ENCODE measurements around the gene TRIL.

TRIL gene

DNA sequence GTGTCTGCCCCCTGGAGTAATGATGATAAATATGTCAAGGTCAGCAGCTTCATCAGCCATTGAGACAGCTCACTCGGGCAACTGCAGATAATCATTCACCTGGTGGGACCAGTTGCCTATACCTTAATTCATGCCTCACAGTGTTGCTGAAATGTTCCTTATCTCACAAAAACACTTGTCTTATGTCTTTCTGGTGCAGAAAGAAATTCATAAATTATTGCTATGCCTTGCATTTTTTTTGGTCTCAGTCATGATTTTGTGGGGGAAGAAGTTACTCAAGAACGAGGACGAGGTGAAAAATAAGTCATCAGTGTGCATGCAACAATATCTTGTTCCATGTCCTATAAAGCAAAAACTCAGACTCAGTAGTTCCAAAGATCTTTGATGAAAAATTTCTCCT is 16.0 kb downstream of the TRIL start:
- no peak overlapping the region for H2BK12ac ChIP-seq (ENCODE audit: low read length)

DNA sequence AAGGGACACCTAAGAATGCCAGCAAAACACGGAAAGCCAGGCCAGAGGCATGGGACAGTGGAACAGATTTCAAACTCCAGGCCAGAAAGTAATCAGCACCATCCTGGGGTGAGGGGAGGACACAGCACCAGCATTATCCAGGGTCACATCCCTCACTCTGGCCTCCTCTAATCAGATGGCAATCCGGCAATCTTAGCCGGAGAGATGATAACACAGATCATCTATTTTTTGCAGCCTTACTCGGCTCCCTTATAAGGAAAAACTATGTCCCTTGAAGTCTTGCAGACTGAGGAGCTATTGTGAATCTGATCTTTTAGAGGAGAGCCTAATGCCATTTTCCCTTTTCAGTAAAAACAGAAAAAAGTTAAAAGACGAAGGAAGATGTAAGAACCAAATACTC is 16.5 kb downstream of the TRIL start:
- Histone ChIP-seq H2BK15ac (ENCODE audit: low read length) (no peak overlapping the region), H4K8ac (ENCODE audit: low read depth, low read length) (no peak overlapping the region), H3K27me3 (ENCODE audit: control insufficient read depth in 3 of 3, insufficient read depth in 3 of 3, low read depth in 1 of 3, low read length in 3 of 3) (no peaks in the 10 kb centered on the region), H3K4me2 (ENCODE audit: insufficient read depth, low read length, poor library complexity, severe bottlenecking) (no peak overlapping the region), H3K27ac (replicated peaks; ENCODE audit: low read length) (no peak overlapping the region), H2BK12ac (ENCODE audit: low read length) (no peak overlapping the region), H2BK5ac (ENCODE audit: low read length) (no peak overlapping the region), H3K4me3 (ENCODE audit: low read length in 2 of 2) (peak overlapping the region in 1 of 2 donors; percentile 43), H3K18ac (ENCODE audit: low read length) (no peak overlapping the region), H3K36me3 (replicated peaks in 1 of 2; ENCODE audit: control insufficient read depth in 2 of 2, insufficient read depth in 2 of 2, low read length in 2 of 2) (no peaks in the 10 kb centered on the region), H3K4me1 (ENCODE audit: control insufficient read depth in 2 of 2, insufficient read depth in 1 of 2, low read depth in 1 of 2, low read length in 2 of 2) (peaks cover 2 to 18% of the 10 kb centered on the region in 2 donors), H2AFZ (ENCODE audit: low read length) (peak overlapping the region; percentile 9), H3K79me1 (ENCODE audit: low read depth, low read length) (no peaks in the 10 kb centered on the region), H2BK120ac (ENCODE audit: low read depth, low read length) (no peak overlapping the region), H4K91ac (ENCODE audit: low read depth, low read length, poor library complexity) (no peak overlapping the region), H2AK5ac (ENCODE audit: low read depth, low read length) (no peak overlapping the region), H3K23ac (ENCODE audit: low read depth, low read length, poor library complexity) (no peak overlapping the region), H3K4ac (ENCODE audit: low read length) (no peak overlapping the region), H3K9ac (ENCODE audit: low read depth, low read length, poor library complexity) (no peak overlapping the region), H3K14ac (ENCODE audit: low read length) (no peak overlapping the region), H3K9me3 (replicated peaks in 1 of 2; ENCODE audit: control insufficient read depth in 2 of 2, insufficient read depth in 1 of 2, low read depth in 1 of 2, low read length in 2 of 2) (peaks cover 0 to under 1% of the 10 kb centered on the region in 2 donors)
- WGBS, 2 donors (ENCODE audit: extremely low coverage in 2 of 2, insufficient read length in 2 of 2, insufficient replicate concordance in 1 of 2) = no CpG with 5 or more reads among the region's 5 CpGs
- DNase-seq (ENCODE audit: low spot score) = no peak

More for the DNA sequence above, 16.0 kb downstream of the TRIL start:
- peaks cover 0 to 1% of the 10 kb centered on the region in 2 donors for H3K9me3 ChIP-seq (replicated peaks in 1 of 2; ENCODE audit: control insufficient read depth in 2 of 2, insufficient read depth in 1 of 2, low read depth in 1 of 2, low read length in 2 of 2)
- no peaks in the 10 kb centered on the region for H3K27me3 ChIP-seq (ENCODE audit: control insufficient read depth in 3 of 3, insufficient read depth in 3 of 3, low read depth in 1 of 3, low read length in 3 of 3)
- H4K91ac ChIP-seq (ENCODE audit: low read depth, low read length, poor library complexity) = no peak overlapping the region
- no peaks in the 10 kb centered on the region for H3K36me3 ChIP-seq (replicated peaks in 1 of 2; ENCODE audit: control insufficient read depth in 2 of 2, insufficient read depth in 2 of 2, low read length in 2 of 2)
- H3K14ac ChIP-seq (ENCODE audit: low read length) = no peak overlapping the region
- no peak for DNase-seq (ENCODE audit: low spot score)
- H2BK5ac ChIP-seq (ENCODE audit: low read length) = no peak overlapping the region
- H4K8ac ChIP-seq (ENCODE audit: low read depth, low read length) = no peak overlapping the region
- H3K23ac ChIP-seq (ENCODE audit: low read depth, low read length, poor library complexity) = no peak overlapping the region
- H2AFZ ChIP-seq (ENCODE audit: low read length) = no peak overlapping the region
- no peak overlapping the region for H3K27ac ChIP-seq (replicated peaks; ENCODE audit: low read length)
- no peak overlapping the region for H2BK15ac ChIP-seq (ENCODE audit: low read length)
- no peak overlapping the region for H3K4me2 ChIP-seq (ENCODE audit: insufficient read depth, low read length, poor library complexity, severe bottlenecking)
- WGBS, 2 donors (ENCODE audit: extremely low coverage in 2 of 2, insufficient read length in 2 of 2, insufficient replicate concordance in 1 of 2) = no CpG with 5 or more reads among the region's 3 CpGs
- H3K18ac ChIP-seq (ENCODE audit: low read length) = no peak overlapping the region
- H3K79me1 ChIP-seq (ENCODE audit: low read depth, low read length) = no peaks in the 10 kb centered on the region
- H3K4me1 ChIP-seq (ENCODE audit: control insufficient read depth in 2 of 2, insufficient read depth in 1 of 2, low read depth in 1 of 2, low read length in 2 of 2) = peaks cover 2 to 18% of the 10 kb centered on the region in 2 donors
- H3K9ac ChIP-seq (ENCODE audit: low read depth, low read length, poor library complexity) = no peak overlapping the region
- no peak overlapping the region for H3K4me3 ChIP-seq (ENCODE audit: low read length in 2 of 2)
- no peak overlapping the region for H3K4ac ChIP-seq (ENCODE audit: low read length)
- no peak overlapping the region for H2AK5ac ChIP-seq (ENCODE audit: low read depth, low read length)
- H2BK120ac ChIP-seq (ENCODE audit: low read depth, low read length) = no peak overlapping the region

GRCh38 chr7:28940741-28941384 is 17.3 kb downstream of the TRIL start:
- Histone ChIP-seq H3K9ac (ENCODE audit: low read depth, low read length, poor library complexity) (no peak overlapping the region), H4K8ac (ENCODE audit: low read depth, low read length) (no peak overlapping the region), H2BK12ac (ENCODE audit: low read length) (no peak overlapping the region), H2BK5ac (ENCODE audit: low read length) (no peak overlapping the region), H3K4ac (ENCODE audit: low read length) (no peak overlapping the region), H3K27ac (replicated peaks; ENCODE audit: low read length) (no peak overlapping the region), H2BK15ac (ENCODE audit: low read length) (no peak overlapping the region), H3K23ac (ENCODE audit: low read depth, low read length, poor library complexity) (no peak overlapping the region), H3K14ac (ENCODE audit: low read length) (no peak overlapping the region), H3K4me3 (ENCODE audit: low read length in 2 of 2) (no peak overlapping the region), H2AK5ac (ENCODE audit: low read depth, low read length) (no peak overlapping the region), H3K9me3 (replicated peaks in 1 of 2; ENCODE audit: control insufficient read depth in 2 of 2, insufficient read depth in 1 of 2, low read depth in 1 of 2, low read length in 2 of 2) (no peaks in the 10 kb centered on the region), H3K4me2 (ENCODE audit: insufficient read depth, low read length, poor library complexity, severe bottlenecking) (no peak overlapping the region), H2AFZ (ENCODE audit: low read length) (peak overlapping the region; percentile 1), H3K36me3 (replicated peaks in 1 of 2; ENCODE audit: control insufficient read depth in 2 of 2, insufficient read depth in 2 of 2, low read length in 2 of 2) (no peaks in the 10 kb centered on the region), H3K18ac (ENCODE audit: low read length) (no peak overlapping the region), H3K79me1 (ENCODE audit: low read depth, low read length) (no peaks in the 10 kb centered on the region), H4K91ac (ENCODE audit: low read depth, low read length, poor library complexity) (no peak overlapping the region), H3K4me1 (ENCODE audit: control insufficient read depth in 2 of 2, insufficient read depth in 1 of 2, low read depth in 1 of 2, low read length in 2 of 2) (peaks cover 2 to 18% of the 10 kb centered on the region in 2 donors), H3K27me3 (ENCODE audit: control insufficient read depth in 3 of 3, insufficient read depth in 3 of 3, low read depth in 1 of 3, low read length in 3 of 3) (no peaks in the 10 kb centered on the region), H2BK120ac (ENCODE audit: low read depth, low read length) (no peak overlapping the region)
- no CpG with 5 or more reads among the region's 11 CpGs for WGBS, 2 donors (ENCODE audit: extremely low coverage in 2 of 2, insufficient read length in 2 of 2, insufficient replicate concordance in 1 of 2)
- no peak for DNase-seq (ENCODE audit: low spot score)

DNA sequence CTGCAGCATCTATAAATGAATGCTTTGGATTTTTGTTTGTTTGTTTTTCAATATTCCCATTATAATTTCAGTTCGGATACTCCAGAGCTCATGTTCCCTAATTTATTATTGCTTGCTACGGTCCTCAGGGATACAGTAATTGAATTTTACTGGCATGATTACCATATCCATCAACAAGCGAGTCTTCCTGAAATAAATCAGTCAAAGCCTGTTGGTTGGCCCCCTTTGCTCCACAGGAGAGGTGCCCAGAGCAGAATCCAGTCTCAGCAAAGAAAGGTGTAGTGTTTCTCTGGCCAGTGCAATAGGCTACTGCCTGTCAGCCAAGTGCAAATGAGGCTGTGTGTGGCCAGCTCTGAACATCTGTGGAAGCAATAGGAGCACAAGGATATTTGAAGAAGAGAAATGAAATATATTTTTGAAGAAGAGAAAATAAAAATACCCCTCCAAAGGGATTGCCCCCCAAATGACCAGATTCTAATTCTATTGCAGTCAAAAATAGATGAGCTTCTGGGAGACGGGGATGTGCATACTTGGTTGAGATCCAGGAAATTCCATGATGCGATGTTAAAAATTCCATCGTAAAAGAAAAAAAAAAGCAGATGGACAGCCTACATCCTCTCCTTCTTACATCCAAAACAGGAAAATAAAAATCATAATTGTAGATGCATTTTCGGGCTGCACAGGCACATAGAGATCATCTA is 18.1 kb downstream of the TRIL start:
- DNase-seq (ENCODE audit: low spot score) = no peak
- Histone ChIP-seq H2AK5ac (ENCODE audit: low read depth, low read length) (no peak overlapping the region), H3K4me3 (ENCODE audit: low read length in 2 of 2) (no peak overlapping the region), H3K9ac (ENCODE audit: low read depth, low read length, poor library complexity) (no peak overlapping the region), H3K9me3 (replicated peaks in 1 of 2; ENCODE audit: control insufficient read depth in 2 of 2, insufficient read depth in 1 of 2, low read depth in 1 of 2, low read length in 2 of 2) (no peaks in the 10 kb centered on the region), H2BK5ac (ENCODE audit: low read length) (no peak overlapping the region), H3K27me3 (ENCODE audit: control insufficient read depth in 3 of 3, insufficient read depth in 3 of 3, low read depth in 1 of 3, low read length in 3 of 3) (no peaks in the 10 kb centered on the region), H3K36me3 (replicated peaks in 1 of 2; ENCODE audit: control insufficient read depth in 2 of 2, insufficient read depth in 2 of 2, low read length in 2 of 2) (no peaks in the 10 kb centered on the region), H3K4me1 (ENCODE audit: control insufficient read depth in 2 of 2, insufficient read depth in 1 of 2, low read depth in 1 of 2, low read length in 2 of 2) (peaks cover 2 to 18% of the 10 kb centered on the region in 2 donors), H3K23ac (ENCODE audit: low read depth, low read length, poor library complexity) (no peak overlapping the region), H3K79me1 (ENCODE audit: low read depth, low read length) (no peaks in the 10 kb centered on the region), H2BK12ac (ENCODE audit: low read length) (no peak overlapping the region), H3K4ac (ENCODE audit: low read length) (no peak overlapping the region), H3K27ac (replicated peaks; ENCODE audit: low read length) (no peak overlapping the region), H2AFZ (ENCODE audit: low read length) (no peak overlapping the region), H3K18ac (ENCODE audit: low read length) (no peak overlapping the region), H3K14ac (ENCODE audit: low read length) (no peak overlapping the region), H3K4me2 (ENCODE audit: insufficient read depth, low read length, poor library complexity, severe bottlenecking) (no peak overlapping the region), H2BK15ac (ENCODE audit: low read length) (no peak overlapping the region), H2BK120ac (ENCODE audit: low read depth, low read length) (no peak overlapping the region), H4K91ac (ENCODE audit: low read depth, low read length, poor library complexity) (no peak overlapping the region), H4K8ac (ENCODE audit: low read depth, low read length) (no peak overlapping the region)
- no CpG with 5 or more reads among the region's 7 CpGs for WGBS, 2 donors (ENCODE audit: extremely low coverage in 2 of 2, insufficient read length in 2 of 2, insufficient replicate concordance in 1 of 2)

Data from neuronal stem cell (in vitro differentiated cells).